Measurements from ENCODE around the gene CDC16.
A peak's percentile ranks its signal among the peaks of the same experiment; 100 is the strongest.
"Not testable (repeated sequence)": the region's sequence is repeated elsewhere in the genome, so short reads cannot be mapped to it uniquely, and the experiment has no call there.

The CDC16 gene

GRCh38 chr13:114234645-114235421, at the start of gene CDC16:
Gene CDC16, plus strand, starts transcription at chr13:114234897. Its CDS starts 188 bp downstream, at chr13:114235085.
- DNase-seq, result peak; percentile 100
- peaks cover 34% of the 10 kb centered on the region for H3K36me3 ChIP-seq
- peak within 1 kb of the TSS; percentile 95 for H3K4me3 ChIP-seq (ENCODE audit: low read depth, low read length)
- H3K27me3 ChIP-seq (ENCODE audit: insufficient read depth, low read depth, severe bottlenecking), result no peaks in the 10 kb centered on the region
- H3K9me3 ChIP-seq (ENCODE audit: severe bottlenecking), result peaks cover 8% of the 10 kb centered on the region
- H3K27ac ChIP-seq, result peak within 1 kb of the TSS; percentile 91
- TF ChIP-seq CTCF (IDR thresholded peaks at IDR 0.05; ENCODE audit: low read depth, low read length), result 0 out of 2 replicates have a peak, but pooled peaks have one; percentile 2

GRCh38 chr13:114185182-114185971, 49.3 kb upstream of the CDC16 start:
- no peak for TF ChIP-seq CTCF (IDR thresholded peaks at IDR 0.05; ENCODE audit: low read depth, low read length)
- Histone ChIP-seq H3K9me3 (ENCODE audit: severe bottlenecking) (peaks cover 26% of the 10 kb centered on the region), H3K27me3 (ENCODE audit: insufficient read depth, low read depth, severe bottlenecking) (no peaks in the 10 kb centered on the region)

GRCh38 chr13:114194853-114195252, 39.8 kb upstream of the CDC16 start:
- no peak for TF ChIP-seq CTCF (IDR thresholded peaks at IDR 0.05; ENCODE audit: low read depth, low read length)
- H3K27me3 ChIP-seq (ENCODE audit: insufficient read depth, low read depth, severe bottlenecking), result no peaks in the 10 kb centered on the region
- no peak overlapping the region for H3K27ac ChIP-seq
- H3K9me3 ChIP-seq (ENCODE audit: severe bottlenecking), result peaks cover 8% of the 10 kb centered on the region
- H3K36me3 ChIP-seq, result no peaks in the 10 kb centered on the region
- no peak overlapping the region for H3K4me3 ChIP-seq (ENCODE audit: low read depth, low read length)
- no peak for DNase-seq

More at GRCh38 chr13:114185182-114185971, 49.3 kb upstream of the CDC16 start:
- H3K27ac ChIP-seq, result no peak overlapping the region
- H3K36me3 ChIP-seq, result no peaks in the 10 kb centered on the region
- no peak overlapping the region for H3K4me3 ChIP-seq (ENCODE audit: low read depth, low read length)
- DNase-seq, result no peak

GRCh38 chr13:114196629-114197028, 38.1 kb upstream of the CDC16 start:
- Histone ChIP-seq H3K9me3 (ENCODE audit: severe bottlenecking) (peaks cover 16% of the 10 kb centered on the region), H3K27ac (no peak overlapping the region), H3K4me3 (ENCODE audit: low read depth, low read length) (no peak overlapping the region), H3K27me3 (ENCODE audit: insufficient read depth, low read depth, severe bottlenecking) (no peaks in the 10 kb centered on the region), H3K36me3 (no peaks in the 10 kb centered on the region)
- DNase-seq, result no peak
- TF ChIP-seq CTCF (IDR thresholded peaks at IDR 0.05; ENCODE audit: low read depth, low read length), result no peak

- H3K9me3 ChIP-seq (ENCODE audit: severe bottlenecking), result peaks cover 16% of the 10 kb centered on the region
- no peak for DNase-seq
Measured at GRCh38 chr13:114198556-114198955, 36.1 kb upstream of the CDC16 start.

GRCh38 chr13:114199526-114199925, 35.2 kb upstream of the CDC16 start:
- DNase-seq; H3K27me3 ChIP-seq (ENCODE audit: insufficient read depth, low read depth, severe bottlenecking); H3K36me3 ChIP-seq; H3K27ac ChIP-seq; H3K4me3 ChIP-seq (ENCODE audit: low read depth, low read length): not testable (repeated sequence)
- H3K9me3 ChIP-seq (ENCODE audit: severe bottlenecking), result peaks cover 23% of the 10 kb centered on the region

More at GRCh38 chr13:114198556-114198955, 36.1 kb upstream of the CDC16 start:
- H3K27me3 ChIP-seq (ENCODE audit: insufficient read depth, low read depth, severe bottlenecking), result peaks cover 2% of the 10 kb centered on the region
- H3K27ac ChIP-seq, result no peak overlapping the region
- no peaks in the 10 kb centered on the region for H3K36me3 ChIP-seq
- no peak for TF ChIP-seq CTCF (IDR thresholded peaks at IDR 0.05; ENCODE audit: low read depth, low read length)
- no peak overlapping the region for H3K4me3 ChIP-seq (ENCODE audit: low read depth, low read length)

Data from WERI-Rb-1 (cell line).